ENCODE results near the gene TINCR. TPM values are rescaled to one million over a fixed set of nuclear protein-coding genes. Genes with fewer than 3 reads are reported as not detected.
A peak's percentile ranks its signal among the peaks of the same experiment; 100 is the strongest.

Gene TINCR
- total and polyA plus RNA-seq, 2 experiments from 2014 or later = 1.9 to 2.4 TPM

DNA sequence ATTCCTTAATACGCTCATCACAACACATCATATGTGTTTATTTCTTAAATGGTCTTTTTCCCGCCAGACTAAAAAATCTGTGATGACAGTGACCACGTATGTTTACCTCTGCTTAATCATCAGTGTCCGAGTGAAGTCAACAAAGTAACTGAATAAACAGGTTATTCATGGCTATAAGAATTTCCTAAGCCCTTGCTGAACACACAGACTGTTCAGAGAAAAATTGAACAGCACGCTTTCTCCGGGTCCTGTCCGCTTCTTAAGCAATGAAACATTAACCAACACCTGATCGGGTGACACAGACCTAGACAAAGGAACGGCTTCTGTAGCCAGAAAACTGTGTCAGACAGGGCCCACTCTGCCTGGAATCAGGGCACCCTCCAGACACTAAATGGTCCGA is 40.5 kb upstream of the TINCR start:
- no peaks in the 10 kb centered on the region for H3K4me1 ChIP-seq (ENCODE audit: low read depth)
- H3K4me3 ChIP-seq = no peak overlapping the region
- no peaks in the 10 kb centered on the region for H3K27me3 ChIP-seq
- no peaks in the 10 kb centered on the region for H3K9me3 ChIP-seq (ENCODE audit: low read depth)
- no peak overlapping the region for H3K27ac ChIP-seq
- no peak for DNase-seq (ENCODE audit: low read depth in 1 of 2, low spot score in 1 of 2)
- TF ChIP-seq, protein P1, sequence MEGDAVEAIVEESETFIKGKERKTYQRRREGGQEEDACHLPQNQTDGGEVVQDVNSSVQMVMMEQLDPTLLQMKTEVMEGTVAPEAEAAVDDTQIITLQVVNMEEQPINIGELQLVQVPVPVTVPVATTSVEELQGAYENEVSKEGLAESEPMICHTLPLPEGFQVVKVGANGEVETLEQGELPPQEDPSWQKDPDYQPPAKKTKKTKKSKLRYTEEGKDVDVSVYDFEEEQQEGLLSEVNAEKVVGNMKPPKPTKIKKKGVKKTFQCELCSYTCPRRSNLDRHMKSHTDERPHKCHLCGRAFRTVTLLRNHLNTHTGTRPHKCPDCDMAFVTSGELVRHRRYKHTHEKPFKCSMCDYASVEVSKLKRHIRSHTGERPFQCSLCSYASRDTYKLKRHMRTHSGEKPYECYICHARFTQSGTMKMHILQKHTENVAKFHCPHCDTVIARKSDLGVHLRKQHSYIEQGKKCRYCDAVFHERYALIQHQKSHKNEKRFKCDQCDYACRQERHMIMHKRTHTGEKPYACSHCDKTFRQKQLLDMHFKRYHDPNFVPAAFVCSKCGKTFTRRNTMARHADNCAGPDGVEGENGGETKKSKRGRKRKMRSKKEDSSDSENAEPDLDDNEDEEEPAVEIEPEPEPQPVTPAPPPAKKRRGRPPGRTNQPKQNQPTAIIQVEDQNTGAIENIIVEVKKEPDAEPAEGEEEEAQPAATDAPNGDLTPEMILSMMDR (IDR thresholded peaks at IDR 0.05; ENCODE audit: low read depth, low read length) = no peak
- peaks cover 67% of the 10 kb centered on the region for H3K36me3 ChIP-seq

DNA sequence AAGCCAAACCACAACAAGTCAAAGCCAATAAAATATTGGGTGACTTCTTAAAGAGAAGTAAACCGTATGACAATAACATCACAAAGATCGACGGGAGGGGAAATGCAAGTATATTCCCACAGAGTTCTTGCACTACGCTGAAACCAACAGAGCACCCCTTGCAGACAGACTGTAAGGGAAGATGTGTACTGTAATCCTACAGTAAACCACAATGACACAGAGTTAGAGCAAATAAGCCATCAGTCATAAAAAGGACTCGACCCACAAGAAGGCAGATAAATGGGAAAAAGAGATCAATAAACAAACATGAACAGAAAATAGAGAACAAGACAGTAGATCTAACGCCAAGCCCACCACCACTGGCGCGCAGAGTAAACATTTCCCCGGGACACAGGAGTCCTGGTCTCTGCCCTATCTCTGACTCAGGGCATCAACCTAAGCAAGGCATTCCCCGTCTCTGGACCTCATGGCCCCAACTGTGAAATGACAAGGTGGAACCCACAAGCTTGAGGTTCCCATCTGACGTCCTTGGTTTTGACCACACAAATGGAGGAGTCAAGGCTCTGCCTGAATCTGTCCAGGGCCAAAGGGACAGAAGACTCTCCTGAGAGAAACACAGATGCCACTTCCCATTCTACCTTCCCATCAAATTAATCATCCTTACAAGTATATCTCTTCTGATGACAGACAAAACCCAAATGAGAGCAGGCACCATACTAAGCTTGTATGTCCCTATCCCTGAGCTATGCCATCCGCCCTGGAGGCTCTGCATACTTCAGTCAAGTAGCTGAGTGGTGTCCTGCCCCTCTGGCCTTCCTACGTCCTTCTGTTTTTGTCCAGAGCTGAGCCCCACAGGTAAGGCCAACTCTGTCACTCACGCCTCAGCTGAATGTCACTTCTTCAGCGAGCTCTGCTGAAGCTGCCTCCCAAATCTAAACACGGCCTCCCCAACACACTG is 39.8 kb upstream of the TINCR start:
- Histone ChIP-seq H3K36me3 (peaks cover 69% of the 10 kb centered on the region), H3K9me3 (ENCODE audit: low read depth) (no peaks in the 10 kb centered on the region), H3K27ac (peak overlapping the region; percentile 17), H3K4me1 (ENCODE audit: low read depth) (no peaks in the 10 kb centered on the region), H3K27me3 (no peaks in the 10 kb centered on the region), H3K4me3 (no peak overlapping the region)
- DNase-seq (ENCODE audit: low read depth in 1 of 2, low spot score in 1 of 2) = no peak
- TF ChIP-seq, protein P1 (IDR thresholded peaks at IDR 0.05; ENCODE audit: low read depth, low read length) = no peak

DNA sequence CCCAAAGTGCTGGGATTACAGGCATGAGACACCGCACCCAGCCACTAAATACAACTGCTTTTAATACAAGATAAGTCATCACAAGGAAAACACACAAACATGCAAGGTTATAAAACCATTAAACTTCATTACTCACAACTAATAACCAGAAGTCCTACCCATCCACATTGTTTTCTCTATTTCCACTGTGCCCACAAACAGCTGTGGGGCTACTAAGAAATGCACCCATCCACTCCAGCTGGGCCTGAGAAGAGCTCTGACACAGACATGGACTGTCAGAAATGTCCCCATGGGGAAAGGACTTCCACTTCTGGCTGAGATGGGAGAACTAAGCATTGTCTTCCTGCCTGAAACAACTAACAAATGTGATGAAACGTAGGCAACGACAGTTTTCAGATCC is 37.6 kb upstream of the TINCR start:
- TF ChIP-seq, protein P1 (IDR thresholded peaks at IDR 0.05; ENCODE audit: low read depth, low read length) = no peak
- Histone ChIP-seq H3K36me3 (peaks cover 68% of the 10 kb centered on the region), H3K9me3 (ENCODE audit: low read depth) (no peaks in the 10 kb centered on the region), H3K4me1 (ENCODE audit: low read depth) (no peaks in the 10 kb centered on the region), H3K27ac (no peak overlapping the region), H3K4me3 (no peak overlapping the region), H3K27me3 (no peaks in the 10 kb centered on the region)
- no peak for DNase-seq (ENCODE audit: low read depth in 1 of 2, low spot score in 1 of 2)

DNA sequence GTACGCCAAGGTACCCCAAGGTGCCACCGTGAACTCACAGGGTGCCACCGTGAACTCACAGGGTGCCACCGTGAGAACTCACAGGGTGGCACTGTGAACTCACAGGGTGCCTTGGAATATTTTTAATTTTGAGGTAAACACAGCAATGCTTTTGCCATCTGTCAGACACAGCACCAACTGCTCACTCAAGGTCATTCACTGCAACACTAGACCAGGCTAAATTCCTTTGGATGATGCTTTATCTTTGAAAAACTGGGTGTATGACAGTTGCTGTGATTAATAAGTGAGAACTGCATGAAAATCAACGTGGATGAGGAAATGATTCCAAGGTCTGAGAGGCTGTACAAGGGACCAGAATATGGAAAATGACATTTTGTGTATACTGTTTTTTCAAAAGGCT is 35.9 kb upstream of the TINCR start:
- no peak for DNase-seq (ENCODE audit: low read depth in 1 of 2, low spot score in 1 of 2)
- Histone ChIP-seq H3K36me3 (peaks cover 74% of the 10 kb centered on the region), H3K27me3 (no peaks in the 10 kb centered on the region), H3K4me1 (ENCODE audit: low read depth) (no peaks in the 10 kb centered on the region), H3K9me3 (ENCODE audit: low read depth) (no peaks in the 10 kb centered on the region), H3K4me3 (no peak overlapping the region), H3K27ac (no peak overlapping the region)
- TF ChIP-seq, protein P1 (IDR thresholded peaks at IDR 0.05; ENCODE audit: low read depth, low read length) = no peak

DNA sequence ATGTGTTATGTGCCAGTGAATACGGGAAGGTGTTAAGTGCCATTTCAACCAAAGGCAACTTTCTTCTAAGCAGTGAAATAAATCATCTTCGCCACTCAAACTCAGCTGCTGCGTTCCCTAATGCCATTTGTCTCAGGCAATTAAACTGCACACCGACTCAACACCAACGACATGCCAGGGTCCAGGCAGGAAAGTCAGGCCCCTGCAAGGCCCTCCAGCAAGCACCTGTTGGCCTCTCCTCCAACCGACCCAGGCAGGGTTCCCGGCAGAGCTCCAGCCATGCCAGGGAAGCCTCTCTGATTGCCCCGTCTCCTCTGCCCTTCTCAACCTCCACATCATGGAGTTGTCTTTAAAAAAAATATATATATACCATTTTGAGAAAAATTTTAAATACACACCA is 33.0 kb upstream of the TINCR start:
- Histone ChIP-seq H3K4me3 (no peak overlapping the region), H3K27me3 (no peaks in the 10 kb centered on the region), H3K9me3 (ENCODE audit: low read depth) (no peaks in the 10 kb centered on the region), H3K27ac (no peak overlapping the region), H3K4me1 (ENCODE audit: low read depth) (no peaks in the 10 kb centered on the region), H3K36me3 (peaks cover 85% of the 10 kb centered on the region)
- no peak for DNase-seq (ENCODE audit: low read depth in 1 of 2, low spot score in 1 of 2)
- TF ChIP-seq, protein P1 (IDR thresholded peaks at IDR 0.05; ENCODE audit: low read depth, low read length) = no peak
